ENCODE data around the gene RAB31. TPM values are rescaled to one million over a fixed set of nuclear protein-coding genes. Genes with fewer than 3 reads are reported as not detected.

RAB31 gene
- total RNA-seq, 4 donors from 2014 or later: 22.9 to 98.1 (median 34.3) TPM

DNA sequence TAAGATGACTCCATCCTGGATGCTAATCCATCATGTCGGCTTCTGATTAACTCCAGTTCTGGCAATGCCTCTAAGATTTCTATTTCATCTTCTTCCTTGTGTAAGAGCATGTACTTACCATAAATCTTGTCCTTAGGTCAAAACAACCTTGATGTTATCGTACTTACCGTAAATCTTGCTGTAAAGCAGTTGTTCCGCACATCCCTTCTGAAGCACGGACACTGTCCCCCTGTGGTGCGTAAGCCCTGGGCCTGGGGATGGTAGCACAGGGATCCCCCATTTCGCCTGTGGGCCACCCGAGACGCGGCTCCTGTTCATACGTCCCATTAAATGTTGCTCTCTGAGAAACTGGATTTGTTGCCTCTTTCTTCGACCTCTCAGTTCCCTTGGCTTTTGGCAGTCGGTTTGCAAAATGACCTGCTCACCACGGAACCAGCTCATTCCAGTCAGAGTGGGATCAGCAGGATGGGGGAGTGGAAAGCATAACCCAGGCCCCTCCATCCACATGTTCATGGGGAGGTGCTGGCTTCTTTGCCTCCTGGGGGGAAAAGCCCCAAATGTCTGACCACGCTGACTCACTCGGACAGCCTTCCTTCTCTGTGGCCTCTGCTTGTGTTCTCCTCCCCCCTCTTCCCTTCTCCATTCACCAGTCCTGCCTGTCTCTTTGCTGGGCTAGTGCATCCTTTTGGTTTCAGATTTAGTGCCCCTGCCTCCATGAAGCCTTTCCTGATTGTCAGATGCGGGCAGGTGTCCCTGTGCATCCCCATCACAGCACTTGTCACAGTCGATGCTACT is 49.9 kb downstream of the RAB31 start:
- Histone ChIP-seq H3K4me1 (peaks cover 7 to 8% of the 10 kb centered on the region in 2 donors), H3K36me3 (no peaks in the 10 kb centered on the region), H3K27me3 (no peaks in the 10 kb centered on the region), H3K4me3 (no peak overlapping the region), H3K9me3 (no peaks in the 10 kb centered on the region), H3K27ac (peak overlapping the region; percentile 73 to 82)
- intact Hi-C loops (cut with DNase I; ENCODE audit: low total_unique reads): no loop called here
- DNase-seq: peak; percentile 73 to 81
- TF ChIP-seq, protein P1, sequence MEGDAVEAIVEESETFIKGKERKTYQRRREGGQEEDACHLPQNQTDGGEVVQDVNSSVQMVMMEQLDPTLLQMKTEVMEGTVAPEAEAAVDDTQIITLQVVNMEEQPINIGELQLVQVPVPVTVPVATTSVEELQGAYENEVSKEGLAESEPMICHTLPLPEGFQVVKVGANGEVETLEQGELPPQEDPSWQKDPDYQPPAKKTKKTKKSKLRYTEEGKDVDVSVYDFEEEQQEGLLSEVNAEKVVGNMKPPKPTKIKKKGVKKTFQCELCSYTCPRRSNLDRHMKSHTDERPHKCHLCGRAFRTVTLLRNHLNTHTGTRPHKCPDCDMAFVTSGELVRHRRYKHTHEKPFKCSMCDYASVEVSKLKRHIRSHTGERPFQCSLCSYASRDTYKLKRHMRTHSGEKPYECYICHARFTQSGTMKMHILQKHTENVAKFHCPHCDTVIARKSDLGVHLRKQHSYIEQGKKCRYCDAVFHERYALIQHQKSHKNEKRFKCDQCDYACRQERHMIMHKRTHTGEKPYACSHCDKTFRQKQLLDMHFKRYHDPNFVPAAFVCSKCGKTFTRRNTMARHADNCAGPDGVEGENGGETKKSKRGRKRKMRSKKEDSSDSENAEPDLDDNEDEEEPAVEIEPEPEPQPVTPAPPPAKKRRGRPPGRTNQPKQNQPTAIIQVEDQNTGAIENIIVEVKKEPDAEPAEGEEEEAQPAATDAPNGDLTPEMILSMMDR (IDR thresholded peaks at IDR 0.05): peak in 1 of 4 experiments; percentile 20
- TF ChIP-seq POLR2A (IDR thresholded peaks at IDR 0.05): no peak

DNA sequence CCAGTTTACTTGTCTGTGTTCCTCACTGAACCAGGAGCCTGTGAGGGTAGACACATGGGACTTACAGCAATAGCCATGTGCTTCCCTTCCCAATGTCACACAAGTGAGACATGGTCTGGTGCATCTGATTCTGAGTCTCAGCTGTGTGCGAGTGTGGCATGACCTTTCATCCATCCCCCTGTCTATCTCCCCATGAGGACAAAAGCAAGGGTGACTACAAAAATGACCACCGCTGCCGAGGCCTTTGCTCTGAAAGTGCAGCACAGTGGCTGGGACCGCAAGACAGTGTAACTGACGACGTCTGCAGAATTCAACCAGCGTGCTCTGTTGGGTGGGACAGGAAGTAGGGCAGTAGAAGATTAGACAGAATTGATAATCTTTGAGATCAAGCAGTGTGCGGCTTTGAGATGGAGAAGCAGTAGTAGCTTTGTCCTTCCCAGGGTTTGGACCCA is 50.5 kb downstream of the RAB31 start:
- peak overlapping the region; percentile 73 to 82 for H3K27ac ChIP-seq
- DNase-seq: no peak
- intact Hi-C loops (cut with DNase I; ENCODE audit: low total_unique reads): no loop called here
- H3K27me3 ChIP-seq: no peaks in the 10 kb centered on the region
- H3K4me1 ChIP-seq: peaks cover 7 to 8% of the 10 kb centered on the region in 2 donors
- no peaks in the 10 kb centered on the region for H3K9me3 ChIP-seq
- H3K4me3 ChIP-seq: no peak overlapping the region
- H3K36me3 ChIP-seq: no peaks in the 10 kb centered on the region
- TF ChIP-seq, protein P1 (IDR thresholded peaks at IDR 0.05): no peak
- no peak for TF ChIP-seq POLR2A (IDR thresholded peaks at IDR 0.05)

DNA sequence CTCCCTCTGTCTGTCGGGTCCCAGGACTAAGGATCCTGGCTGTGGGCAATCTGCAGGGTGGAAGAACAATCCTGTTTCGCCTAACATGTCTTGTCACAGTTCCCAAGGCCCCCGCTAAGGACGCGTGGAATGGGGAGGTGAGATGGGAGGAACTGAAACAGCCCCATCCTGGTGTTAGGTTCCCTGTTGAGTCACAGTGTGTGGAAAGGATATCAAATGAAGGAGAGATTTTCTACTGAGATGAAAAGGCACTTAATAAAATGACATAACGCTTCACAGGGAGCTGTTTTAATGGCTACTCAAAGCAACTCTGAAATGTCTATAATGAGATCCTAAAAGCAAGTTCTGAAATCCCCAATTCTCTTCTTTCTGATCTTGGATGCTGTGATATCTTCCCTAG is 52.5 kb downstream of the RAB31 start:
- no peaks in the 10 kb centered on the region for H3K36me3 ChIP-seq
- DNase-seq: no peak
- no peaks in the 10 kb centered on the region for H3K27me3 ChIP-seq
- no peak for TF ChIP-seq POLR2A (IDR thresholded peaks at IDR 0.05)
- TF ChIP-seq, protein P1 (IDR thresholded peaks at IDR 0.05): no peak
- no peaks in the 10 kb centered on the region for H3K9me3 ChIP-seq
- intact Hi-C loops (cut with DNase I; ENCODE audit: low total_unique reads): no loop called here
- peak overlapping the region; percentile 17 to 33 for H3K27ac ChIP-seq
- no peak overlapping the region for H3K4me3 ChIP-seq
- peaks cover 7 to 8% of the 10 kb centered on the region in 2 donors for H3K4me1 ChIP-seq

DNA sequence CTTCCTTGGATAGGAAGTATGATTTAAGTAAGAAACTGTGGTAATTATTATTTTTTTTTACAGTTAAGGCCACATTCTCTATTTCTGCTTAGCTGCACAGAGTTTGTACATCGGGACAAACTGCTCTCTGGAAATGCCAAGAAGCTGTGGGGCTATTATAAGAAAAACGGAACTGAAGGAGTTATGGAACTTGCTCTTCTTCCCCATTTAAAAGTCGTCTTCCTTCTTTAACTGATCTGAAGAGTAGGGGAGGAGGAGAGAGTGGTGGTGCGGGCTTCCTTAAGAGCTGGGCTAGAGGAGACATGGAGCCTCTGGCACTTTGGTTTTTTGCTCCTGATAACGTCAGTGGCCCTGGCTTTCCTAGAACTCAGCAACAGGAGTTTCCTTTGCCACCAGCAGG is 54.4 kb downstream of the RAB31 start:
- H3K4me1 ChIP-seq: peaks cover under 1 to 8% of the 10 kb centered on the region in 2 donors
- no peak for TF ChIP-seq POLR2A (IDR thresholded peaks at IDR 0.05)
- TF ChIP-seq, protein P1 (IDR thresholded peaks at IDR 0.05): no peak
- no peaks in the 10 kb centered on the region for H3K9me3 ChIP-seq
- no peaks in the 10 kb centered on the region for H3K27me3 ChIP-seq
- intact Hi-C loops (cut with DNase I; ENCODE audit: low total_unique reads): no loop called here
- no peak for DNase-seq
- no peak overlapping the region for H3K4me3 ChIP-seq
- H3K27ac ChIP-seq: no peak overlapping the region
- no peaks in the 10 kb centered on the region for H3K36me3 ChIP-seq

DNA sequence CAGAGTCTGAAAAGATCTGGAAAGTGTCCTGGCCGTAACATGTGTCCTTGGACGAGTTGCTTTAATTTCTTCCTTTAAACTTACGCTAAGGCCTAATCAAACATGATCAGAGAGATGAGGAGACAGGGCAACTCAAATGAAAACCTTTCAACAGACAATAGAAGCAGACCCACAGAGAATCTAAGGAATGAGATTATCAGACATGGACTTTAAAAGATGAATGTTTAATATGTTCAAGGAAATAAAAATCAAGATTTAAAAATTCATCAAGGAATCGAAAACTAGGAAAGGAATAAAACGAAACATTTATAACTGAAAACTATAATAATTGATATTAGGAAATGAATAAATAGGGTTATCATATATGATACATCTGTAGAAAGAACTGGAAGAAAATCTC is 55.1 kb downstream of the RAB31 start:
- H3K36me3 ChIP-seq: no peaks in the 10 kb centered on the region
- TF ChIP-seq POLR2A (IDR thresholded peaks at IDR 0.05): no peak
- TF ChIP-seq, protein P1 (IDR thresholded peaks at IDR 0.05): no peak
- no peaks in the 10 kb centered on the region for H3K27me3 ChIP-seq
- peaks cover 0 to 8% of the 10 kb centered on the region in 2 donors for H3K4me1 ChIP-seq
- H3K4me3 ChIP-seq: no peak overlapping the region
- H3K9me3 ChIP-seq: no peaks in the 10 kb centered on the region
- intact Hi-C loops (cut with DNase I; ENCODE audit: low total_unique reads): no loop called here
- no peak overlapping the region for H3K27ac ChIP-seq
- DNase-seq: no peak

Data from uterus (tissue), 4 donors.